WTC11 (cell line): ENCODE data around the gene ANKK1. TPM values are rescaled to one million over a fixed set of nuclear protein-coding genes. Genes with fewer than 3 reads are reported as not detected.

Source experiments
- ATAC-seq: fragments of 200-7000 bp; cut with Tn5 transposase; 2 replicates; pipeline ENCODE4 v1.10.0; 2021; ENCODE audit warnings: mild to moderate bottlenecking, moderate library complexity
- CTCF ChIA-PET: fragments of 300-600 bp; sonication (Branson Sonifier 250); formaldehyde crosslinking; loops from one replicate; lab custom pipeline; 2021; ENCODE audit warnings: antibody characterized with exemption; lab: Charles Lee
- POLR2A ChIA-PET: fragments of 350-600 bp; sonication (Branson Sonifier 250); formaldehyde crosslinking; loops from one replicate; lab custom pipeline; 2021; ENCODE audit warnings: antibody characterized with exemption; lab: Charles Lee
- DNase-seq: peaks from one replicate; pipeline ENCODE4 v3.0.0; 2021; ENCODE audit warnings: low spot score
- H3K27ac Mint-ChIP-seq: 2 replicates; pipeline ENCODE4 v1.8.0; 2021; ENCODE audit warnings: mixed read lengths
- H3K27me3 Mint-ChIP-seq: 2 replicates; pipeline ENCODE4 v1.8.0; 2021; ENCODE audit warnings: low read depth, mild to moderate bottlenecking, moderate library complexity, mixed read lengths
- H3K36me3 Mint-ChIP-seq: 2 replicates; pipeline ENCODE4 v1.8.0; 2021; ENCODE audit warnings: mixed read lengths
- H3K4me1 Mint-ChIP-seq: 2 replicates; pipeline ENCODE4 v1.8.0; 2022; ENCODE audit warnings: mixed read lengths
- H3K4me3 Mint-ChIP-seq: 2 replicates; pipeline ENCODE4 v1.8.0; 2021; ENCODE audit warnings: mild to moderate bottlenecking, moderate library complexity, mixed read lengths
- H3K9me3 Mint-ChIP-seq: 2 replicates; pipeline ENCODE4 v1.8.0; 2021; ENCODE audit warnings: mixed read lengths
- ATF1 ChIP-seq: sonication (generic); formaldehyde crosslinking; IDR thresholded peaks from 2 replicates; pipeline ENCODE4 v1.8.1; 2023; ENCODE audit warnings: mild to moderate bottlenecking, moderate library complexity, missing genetic modification reagents
- ATF2 ChIP-seq: sonication (generic); formaldehyde crosslinking; IDR thresholded peaks from 2 replicates; pipeline ENCODE4 v1.8.1; 2022; ENCODE audit warnings: low read depth, missing genetic modification reagents, borderline replicate concordance
- CDX4 ChIP-seq: fragments of 250-450 bp; sonication (Bioruptor Pico); IDR thresholded peaks from 2 replicates; pipeline ENCODE4 v1.9.0; 2021; ENCODE audit warnings: moderate library complexity, mild to moderate bottlenecking, inconsistent platforms, borderline replicate concordance
- FOXK1 ChIP-seq: sonication (generic); formaldehyde crosslinking; IDR thresholded peaks from 2 replicates; pipeline ENCODE4 v1.8.0; 2022; ENCODE audit warnings: mild to moderate bottlenecking, moderate library complexity, missing genetic modification reagents
- GABPB1 ChIP-seq: sonication (generic); formaldehyde crosslinking; IDR thresholded peaks from 2 replicates; pipeline ENCODE4 v1.8.1; 2023; ENCODE audit warnings: mild to moderate bottlenecking, missing genetic modification reagents
- IRF2 ChIP-seq: sonication (generic); formaldehyde crosslinking; IDR thresholded peaks from 2 replicates; pipeline ENCODE4 v1.8.0; 2022; ENCODE audit warnings: low read depth, missing genetic modification reagents, borderline replicate concordance
- JUN ChIP-seq: sonication (generic); formaldehyde crosslinking; IDR thresholded peaks from 2 replicates; pipeline ENCODE4 v1.8.0; 2023; ENCODE audit warnings: mild to moderate bottlenecking, missing genetic modification reagents
- KAT7 ChIP-seq: sonication (generic); formaldehyde crosslinking; IDR thresholded peaks from 2 replicates; pipeline ENCODE4 v1.8.1; 2023; ENCODE audit warnings: missing genetic modification reagents, mild to moderate bottlenecking, borderline replicate concordance
- NFATC4 ChIP-seq: fragments of 250-450 bp; sonication (Bioruptor Pico); IDR thresholded peaks from 2 replicates; pipeline ENCODE4 v1.9.0; 2021; ENCODE audit warnings: mild to moderate bottlenecking
- NR1H2 ChIP-seq: sonication (generic); formaldehyde crosslinking; IDR thresholded peaks from 2 replicates; pipeline ENCODE4 v1.9.0; 2021; ENCODE audit warnings: mild to moderate bottlenecking, moderate library complexity, missing genetic modification reagents
- NR2C2 ChIP-seq: sonication (generic); formaldehyde crosslinking; IDR thresholded peaks from 2 replicates; pipeline ENCODE4 v1.8.0; 2022; ENCODE audit warnings: mild to moderate bottlenecking, missing genetic modification reagents
- RELA ChIP-seq: sonication (generic); formaldehyde crosslinking; IDR thresholded peaks from 2 replicates; pipeline ENCODE4 v1.8.1; 2022; ENCODE audit warnings: missing genetic modification reagents, mild to moderate bottlenecking, borderline replicate concordance
- RORB ChIP-seq: fragments of 250-450 bp; sonication (Bioruptor Pico); IDR thresholded peaks from 2 replicates; pipeline ENCODE4 v1.9.0; 2021; ENCODE audit warnings: mild to moderate bottlenecking
- SMAD3 ChIP-seq: sonication (generic); formaldehyde crosslinking; IDR thresholded peaks from 2 replicates; pipeline ENCODE4 v1.8.0; 2022; ENCODE audit warnings: missing genetic modification reagents, mild to moderate bottlenecking, borderline replicate concordance
- SP1 ChIP-seq: sonication (generic); formaldehyde crosslinking; conservative IDR thresholded peaks from 2 replicates; pipeline ENCODE4 v1.8.1; 2022; ENCODE audit warnings: missing genetic modification reagents
- total RNA-seq: library from RNA; stranded (reverse); gene quantifications from 3 replicates; pipeline ENCODE4 v1.2.3, GENCODE V29; 2021
- TF ChIP-seq, protein P1 (sequence below): sonication (generic); formaldehyde crosslinking; IDR thresholded peaks from 2 replicates; pipeline ENCODE4 v1.8.0; 2022; ENCODE audit warnings: mild to moderate bottlenecking, missing genetic modification reagents
- TF ChIP-seq, protein P2 (sequence below): fragments of 250-450 bp; sonication (Bioruptor Pico); IDR thresholded peaks from 2 replicates; pipeline ENCODE4 v2.1.2; 2022; ENCODE audit warnings: mild to moderate bottlenecking, moderate library complexity
- TF ChIP-seq, protein P3 (sequence below): sonication (generic); formaldehyde crosslinking; IDR thresholded peaks from 2 replicates; pipeline ENCODE4 v1.8.0; 2023; ENCODE audit warnings: missing genetic modification reagents, mild to moderate bottlenecking, borderline replicate concordance
- TF ChIP-seq, protein P4 (sequence below): fragments of 250-450 bp; sonication (Bioruptor Pico); IDR thresholded peaks from 2 replicates; pipeline ENCODE4 v1.9.0; 2021; ENCODE audit warnings: mild to moderate bottlenecking
- TF ChIP-seq, protein P5 (sequence below): sonication (generic); formaldehyde crosslinking; IDR thresholded peaks from 2 replicates; pipeline ENCODE4 v1.8.1; 2022; ENCODE audit warnings: missing genetic modification reagents, borderline replicate concordance
- TF ChIP-seq, protein P6 (sequence below): sonication (generic); formaldehyde crosslinking; IDR thresholded peaks from 2 replicates; pipeline ENCODE4 v1.8.1; 2022; ENCODE audit warnings: low read depth, mild to moderate bottlenecking, moderate library complexity, missing genetic modification reagents, borderline replicate concordance

The ANKK1 gene
- total RNA-seq, 1 experiment from 2014 or later = 0.15 TPM

GRCh38 chr11:113411536-113411935, 24.0 kb downstream of the ANKK1 start:
- H3K36me3 Mint-ChIP-seq = no peaks in the 10 kb centered on the region
- H3K27me3 Mint-ChIP-seq = no peaks in the 10 kb centered on the region
- H3K27ac Mint-ChIP-seq = no peak overlapping the region
- ChIA-PET CTCF (no interaction called here), POLR2A (no interaction called here)
- no peaks in the 10 kb centered on the region for H3K9me3 Mint-ChIP-seq
- no peak for ATAC-seq
- H3K4me1 Mint-ChIP-seq = no peaks in the 10 kb centered on the region
- TF ChIP-seq GABPB1 (CRISPR knock-in tag) (no peak), KAT7 (CRISPR knock-in tag) (no peak), NR2C2 (CRISPR knock-in tag) (no peak), CDX4 (CRISPR knock-in tag) (no peak), NR1H2 (CRISPR knock-in tag) (no peak), FOXK1 (no peak), ATF1 (CRISPR knock-in tag) (no peak), JUN (CRISPR knock-in tag) (no peak), SMAD3 (no peak)
- TF ChIP-seq, protein P1, sequence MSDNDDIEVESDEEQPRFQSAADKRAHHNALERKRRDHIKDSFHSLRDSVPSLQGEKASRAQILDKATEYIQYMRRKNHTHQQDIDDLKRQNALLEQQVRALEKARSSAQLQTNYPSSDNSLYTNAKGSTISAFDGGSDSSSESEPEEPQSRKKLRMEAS (CRISPR knock-in tag) = no peak
- TF ChIP-seq, protein P2, sequence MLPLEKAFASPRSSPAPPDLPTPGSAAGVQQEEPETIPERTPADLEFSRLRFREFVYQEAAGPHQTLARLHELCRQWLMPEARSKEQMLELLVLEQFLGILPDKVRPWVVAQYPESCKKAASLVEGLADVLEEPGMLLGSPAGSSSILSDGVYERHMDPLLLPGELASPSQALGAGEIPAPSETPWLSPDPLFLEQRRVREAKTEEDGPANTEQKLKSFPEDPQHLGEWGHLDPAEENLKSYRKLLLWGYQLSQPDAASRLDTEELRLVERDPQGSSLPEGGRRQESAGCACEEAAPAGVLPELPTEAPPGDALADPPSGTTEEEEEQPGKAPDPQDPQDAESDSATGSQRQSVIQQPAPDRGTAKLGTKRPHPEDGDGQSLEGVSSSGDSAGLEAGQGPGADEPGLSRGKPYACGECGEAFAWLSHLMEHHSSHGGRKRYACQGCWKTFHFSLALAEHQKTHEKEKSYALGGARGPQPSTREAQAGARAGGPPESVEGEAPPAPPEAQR (CRISPR knock-in tag) = no peak
- TF ChIP-seq, protein P3, sequence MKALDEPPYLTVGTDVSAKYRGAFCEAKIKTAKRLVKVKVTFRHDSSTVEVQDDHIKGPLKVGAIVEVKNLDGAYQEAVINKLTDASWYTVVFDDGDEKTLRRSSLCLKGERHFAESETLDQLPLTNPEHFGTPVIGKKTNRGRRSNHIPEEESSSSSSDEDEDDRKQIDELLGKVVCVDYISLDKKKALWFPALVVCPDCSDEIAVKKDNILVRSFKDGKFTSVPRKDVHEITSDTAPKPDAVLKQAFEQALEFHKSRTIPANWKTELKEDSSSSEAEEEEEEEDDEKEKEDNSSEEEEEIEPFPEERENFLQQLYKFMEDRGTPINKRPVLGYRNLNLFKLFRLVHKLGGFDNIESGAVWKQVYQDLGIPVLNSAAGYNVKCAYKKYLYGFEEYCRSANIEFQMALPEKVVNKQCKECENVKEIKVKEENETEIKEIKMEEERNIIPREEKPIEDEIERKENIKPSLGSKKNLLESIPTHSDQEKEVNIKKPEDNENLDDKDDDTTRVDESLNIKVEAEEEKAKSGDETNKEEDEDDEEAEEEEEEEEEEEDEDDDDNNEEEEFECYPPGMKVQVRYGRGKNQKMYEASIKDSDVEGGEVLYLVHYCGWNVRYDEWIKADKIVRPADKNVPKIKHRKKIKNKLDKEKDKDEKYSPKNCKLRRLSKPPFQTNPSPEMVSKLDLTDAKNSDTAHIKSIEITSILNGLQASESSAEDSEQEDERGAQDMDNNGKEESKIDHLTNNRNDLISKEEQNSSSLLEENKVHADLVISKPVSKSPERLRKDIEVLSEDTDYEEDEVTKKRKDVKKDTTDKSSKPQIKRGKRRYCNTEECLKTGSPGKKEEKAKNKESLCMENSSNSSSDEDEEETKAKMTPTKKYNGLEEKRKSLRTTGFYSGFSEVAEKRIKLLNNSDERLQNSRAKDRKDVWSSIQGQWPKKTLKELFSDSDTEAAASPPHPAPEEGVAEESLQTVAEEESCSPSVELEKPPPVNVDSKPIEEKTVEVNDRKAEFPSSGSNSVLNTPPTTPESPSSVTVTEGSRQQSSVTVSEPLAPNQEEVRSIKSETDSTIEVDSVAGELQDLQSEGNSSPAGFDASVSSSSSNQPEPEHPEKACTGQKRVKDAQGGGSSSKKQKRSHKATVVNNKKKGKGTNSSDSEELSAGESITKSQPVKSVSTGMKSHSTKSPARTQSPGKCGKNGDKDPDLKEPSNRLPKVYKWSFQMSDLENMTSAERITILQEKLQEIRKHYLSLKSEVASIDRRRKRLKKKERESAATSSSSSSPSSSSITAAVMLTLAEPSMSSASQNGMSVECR (CRISPR knock-in tag) = no peak
- TF ChIP-seq, protein P4, sequence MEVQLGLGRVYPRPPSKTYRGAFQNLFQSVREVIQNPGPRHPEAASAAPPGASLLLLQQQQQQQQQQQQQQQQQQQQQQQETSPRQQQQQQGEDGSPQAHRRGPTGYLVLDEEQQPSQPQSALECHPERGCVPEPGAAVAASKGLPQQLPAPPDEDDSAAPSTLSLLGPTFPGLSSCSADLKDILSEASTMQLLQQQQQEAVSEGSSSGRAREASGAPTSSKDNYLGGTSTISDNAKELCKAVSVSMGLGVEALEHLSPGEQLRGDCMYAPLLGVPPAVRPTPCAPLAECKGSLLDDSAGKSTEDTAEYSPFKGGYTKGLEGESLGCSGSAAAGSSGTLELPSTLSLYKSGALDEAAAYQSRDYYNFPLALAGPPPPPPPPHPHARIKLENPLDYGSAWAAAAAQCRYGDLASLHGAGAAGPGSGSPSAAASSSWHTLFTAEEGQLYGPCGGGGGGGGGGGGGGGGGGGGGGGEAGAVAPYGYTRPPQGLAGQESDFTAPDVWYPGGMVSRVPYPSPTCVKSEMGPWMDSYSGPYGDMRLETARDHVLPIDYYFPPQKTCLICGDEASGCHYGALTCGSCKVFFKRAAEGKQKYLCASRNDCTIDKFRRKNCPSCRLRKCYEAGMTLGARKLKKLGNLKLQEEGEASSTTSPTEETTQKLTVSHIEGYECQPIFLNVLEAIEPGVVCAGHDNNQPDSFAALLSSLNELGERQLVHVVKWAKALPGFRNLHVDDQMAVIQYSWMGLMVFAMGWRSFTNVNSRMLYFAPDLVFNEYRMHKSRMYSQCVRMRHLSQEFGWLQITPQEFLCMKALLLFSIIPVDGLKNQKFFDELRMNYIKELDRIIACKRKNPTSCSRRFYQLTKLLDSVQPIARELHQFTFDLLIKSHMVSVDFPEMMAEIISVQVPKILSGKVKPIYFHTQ (CRISPR knock-in tag) = no peak
- TF ChIP-seq, protein P5, sequence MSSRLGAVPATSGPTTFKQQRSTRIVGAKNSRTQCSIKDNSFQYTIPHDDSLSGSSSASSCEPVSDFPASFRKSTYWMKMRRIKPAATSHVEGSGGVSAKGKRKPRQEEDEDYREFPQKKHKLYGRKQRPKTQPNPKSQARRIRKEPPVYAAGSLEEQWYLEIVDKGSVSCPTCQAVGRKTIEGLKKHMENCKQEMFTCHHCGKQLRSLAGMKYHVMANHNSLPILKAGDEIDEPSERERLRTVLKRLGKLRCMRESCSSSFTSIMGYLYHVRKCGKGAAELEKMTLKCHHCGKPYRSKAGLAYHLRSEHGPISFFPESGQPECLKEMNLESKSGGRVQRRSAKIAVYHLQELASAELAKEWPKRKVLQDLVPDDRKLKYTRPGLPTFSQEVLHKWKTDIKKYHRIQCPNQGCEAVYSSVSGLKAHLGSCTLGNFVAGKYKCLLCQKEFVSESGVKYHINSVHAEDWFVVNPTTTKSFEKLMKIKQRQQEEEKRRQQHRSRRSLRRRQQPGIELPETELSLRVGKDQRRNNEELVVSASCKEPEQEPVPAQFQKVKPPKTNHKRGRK (CRISPR knock-in tag) = no peak
- DNase-seq = no peak
- no peak overlapping the region for H3K4me3 Mint-ChIP-seq

DNA sequence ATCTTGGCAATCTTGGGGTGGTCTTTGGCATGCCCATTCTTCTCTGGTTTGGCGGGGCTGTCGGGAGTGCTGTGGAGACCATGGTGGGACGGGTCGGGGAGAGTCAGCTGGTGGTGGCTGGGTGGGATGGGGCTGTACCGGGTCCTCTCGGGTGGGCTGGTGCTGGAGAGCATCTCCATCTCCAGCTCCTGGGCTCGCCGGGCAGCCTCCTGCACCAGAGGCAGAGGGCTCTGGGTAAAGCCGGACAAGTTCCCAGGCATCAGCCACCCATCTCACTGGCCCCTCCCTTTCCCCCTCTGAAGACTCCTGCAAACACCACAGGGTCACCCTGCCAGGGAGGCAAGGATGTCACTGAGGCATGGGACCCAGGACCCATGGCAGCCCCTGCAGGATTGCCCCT, 25.1 kb downstream of the ANKK1 start:
- Mint-ChIP-seq H3K27ac (no peak overlapping the region), H3K4me3 (no peak overlapping the region), H3K4me1 (no peaks in the 10 kb centered on the region), H3K27me3 (no peaks in the 10 kb centered on the region), H3K9me3 (no peaks in the 10 kb centered on the region), H3K36me3 (no peaks in the 10 kb centered on the region)
- ATAC-seq (no peak), DNase-seq (no peak)
- ChIA-PET POLR2A (no interaction called here), CTCF (no interaction called here)
- no peak for TF ChIP-seq SMAD3
- TF ChIP-seq, protein P6, sequence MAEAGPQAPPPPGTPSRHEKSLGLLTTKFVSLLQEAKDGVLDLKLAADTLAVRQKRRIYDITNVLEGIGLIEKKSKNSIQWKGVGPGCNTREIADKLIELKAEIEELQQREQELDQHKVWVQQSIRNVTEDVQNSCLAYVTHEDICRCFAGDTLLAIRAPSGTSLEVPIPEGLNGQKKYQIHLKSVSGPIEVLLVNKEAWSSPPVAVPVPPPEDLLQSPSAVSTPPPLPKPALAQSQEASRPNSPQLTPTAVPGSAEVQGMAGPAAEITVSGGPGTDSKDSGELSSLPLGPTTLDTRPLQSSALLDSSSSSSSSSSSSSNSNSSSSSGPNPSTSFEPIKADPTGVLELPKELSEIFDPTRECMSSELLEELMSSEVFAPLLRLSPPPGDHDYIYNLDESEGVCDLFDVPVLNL = no peak
- TF ChIP-seq RELA (CRISPR knock-in tag) = no peak
- no peak for TF ChIP-seq SP1 (CRISPR knock-in tag)
- TF ChIP-seq NFATC4 (CRISPR knock-in tag) = no peak
- no peak for TF ChIP-seq ATF2
- TF ChIP-seq RORB (CRISPR knock-in tag) = no peak
- no peak for TF ChIP-seq IRF2
